Measurements from ENCODE around the gene SHE.

The SHE gene

DNA sequence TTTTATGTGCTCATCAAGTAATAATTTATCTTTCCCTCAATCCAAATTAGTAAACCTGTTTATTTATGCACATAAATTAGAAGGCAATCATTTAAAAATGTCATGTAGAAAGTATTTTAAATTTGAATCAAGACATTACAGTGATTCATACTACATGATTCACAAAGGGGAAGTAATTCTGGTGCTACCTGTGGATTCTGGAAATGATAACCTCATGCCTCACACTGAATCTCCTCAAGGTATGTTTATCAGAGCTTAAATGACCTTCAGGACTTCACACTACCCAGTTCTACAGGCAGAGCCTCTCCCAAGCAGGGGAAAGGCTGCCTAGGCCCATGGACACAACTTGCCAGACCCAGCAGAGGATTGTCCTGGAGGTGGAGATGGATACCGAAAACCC lies 25.4 kb downstream of the SHE start:
- no peak for DNase-seq

DNA sequence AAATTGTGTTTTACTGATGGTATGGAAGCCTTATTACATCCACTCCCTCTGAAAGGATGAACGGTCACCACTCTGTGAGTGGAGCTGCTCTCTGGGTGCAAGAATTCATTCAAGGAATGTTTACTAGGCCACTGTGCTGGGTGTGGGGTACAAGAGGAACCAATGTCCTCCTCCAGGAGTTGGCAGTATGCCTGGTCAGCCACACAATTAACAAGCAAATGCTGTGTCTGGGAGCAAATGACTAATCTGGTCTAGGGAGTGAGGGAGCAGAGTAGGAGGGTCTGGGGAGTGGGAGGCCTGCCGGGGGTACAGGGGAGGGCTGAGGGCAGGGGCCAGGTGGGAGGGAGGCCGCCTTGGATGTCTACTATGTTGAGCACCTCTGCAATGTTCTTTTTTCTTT lies 27.4 kb downstream of the SHE start:
- DNase-seq = no peak

DNA sequence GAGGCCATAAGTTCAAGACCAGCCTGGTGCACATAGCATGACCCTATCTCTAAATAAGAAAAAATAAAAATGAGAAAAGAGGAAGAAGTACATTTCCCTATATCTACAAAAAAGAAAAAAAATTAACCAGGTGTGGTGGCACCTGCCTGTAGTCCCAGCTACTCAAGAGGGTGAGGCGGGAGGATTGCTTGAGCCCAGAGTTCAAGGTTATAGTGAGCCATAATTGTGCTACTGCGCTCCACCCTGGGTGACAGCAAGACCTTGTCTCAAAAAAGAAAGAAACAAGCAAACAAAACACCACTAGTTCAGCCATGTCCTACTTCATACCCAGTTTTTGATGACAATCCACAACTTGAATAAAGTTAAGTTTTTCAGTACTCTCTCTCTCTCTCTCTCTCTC lies 30.9 kb downstream of the SHE start:
- no peak for DNase-seq

DNA sequence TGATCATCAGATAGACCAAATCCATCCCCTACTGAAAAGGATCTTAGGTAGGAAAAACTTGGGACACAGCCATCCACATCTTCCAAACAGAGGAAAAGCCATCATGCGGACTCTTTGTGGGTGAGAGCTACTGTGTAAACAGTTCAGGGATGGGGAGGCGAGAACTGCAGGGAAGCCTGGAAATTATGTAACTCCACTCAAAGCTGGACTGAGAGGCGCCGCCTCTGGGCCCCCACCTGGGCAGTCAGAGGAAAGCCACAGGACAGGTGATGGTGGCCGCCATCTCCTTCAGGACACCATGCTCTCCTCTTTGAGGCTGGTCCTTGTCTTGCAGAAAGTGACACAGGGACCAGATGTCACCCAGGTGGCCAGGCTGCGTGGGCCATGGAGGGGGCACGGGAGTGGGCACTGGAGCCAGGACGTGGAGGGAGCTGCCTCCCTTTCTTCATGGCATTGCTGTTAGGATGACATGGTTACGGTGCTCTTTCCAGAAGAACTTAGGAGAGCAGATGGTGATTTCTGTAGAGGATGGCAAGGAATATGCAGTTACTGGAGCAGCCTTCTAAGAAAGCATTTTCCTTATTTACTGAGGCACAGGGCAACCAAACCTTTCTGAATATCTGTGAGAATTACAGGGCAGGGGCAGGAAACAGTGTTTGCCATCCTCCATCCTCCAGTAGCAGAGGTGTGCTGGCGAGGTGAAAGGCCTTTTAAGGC lies 32.2 kb downstream of the SHE start:
- no peak for DNase-seq

DNA sequence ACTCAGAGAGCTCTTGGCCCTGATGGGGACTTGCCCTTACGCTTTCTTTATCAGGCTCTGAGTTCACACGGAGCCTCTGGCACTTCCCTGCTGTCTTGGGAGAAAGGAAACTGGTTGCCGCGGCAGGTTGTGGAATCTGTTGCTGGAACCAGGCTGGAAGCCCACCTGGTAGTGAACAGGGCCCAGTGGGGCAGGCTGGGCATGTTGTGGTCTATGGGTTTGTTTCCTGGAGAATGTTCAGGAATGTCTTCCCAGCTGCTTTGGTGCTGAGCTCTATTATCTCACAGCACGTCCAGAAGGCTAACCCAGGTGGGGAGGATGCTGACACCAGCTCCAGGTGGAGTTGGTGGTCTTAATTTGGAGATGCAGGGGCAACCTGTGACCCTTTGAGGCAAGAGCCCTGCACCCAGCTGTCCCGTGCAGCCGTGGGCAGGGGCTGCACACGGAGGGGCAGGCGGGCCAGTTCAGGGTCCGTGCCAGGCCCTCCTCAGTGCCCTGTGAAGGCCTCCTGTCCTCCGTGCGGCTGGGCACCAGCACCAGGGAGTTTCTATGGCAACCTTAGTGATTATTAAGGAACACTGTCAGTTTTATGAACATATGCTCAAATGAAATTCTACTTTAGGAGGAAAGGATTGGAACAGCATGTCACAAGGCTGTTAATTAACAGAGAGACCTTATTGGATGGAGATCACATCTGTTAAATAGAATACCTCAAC lies 33.5 kb downstream of the SHE start:
- DNase-seq = no peak

DNA sequence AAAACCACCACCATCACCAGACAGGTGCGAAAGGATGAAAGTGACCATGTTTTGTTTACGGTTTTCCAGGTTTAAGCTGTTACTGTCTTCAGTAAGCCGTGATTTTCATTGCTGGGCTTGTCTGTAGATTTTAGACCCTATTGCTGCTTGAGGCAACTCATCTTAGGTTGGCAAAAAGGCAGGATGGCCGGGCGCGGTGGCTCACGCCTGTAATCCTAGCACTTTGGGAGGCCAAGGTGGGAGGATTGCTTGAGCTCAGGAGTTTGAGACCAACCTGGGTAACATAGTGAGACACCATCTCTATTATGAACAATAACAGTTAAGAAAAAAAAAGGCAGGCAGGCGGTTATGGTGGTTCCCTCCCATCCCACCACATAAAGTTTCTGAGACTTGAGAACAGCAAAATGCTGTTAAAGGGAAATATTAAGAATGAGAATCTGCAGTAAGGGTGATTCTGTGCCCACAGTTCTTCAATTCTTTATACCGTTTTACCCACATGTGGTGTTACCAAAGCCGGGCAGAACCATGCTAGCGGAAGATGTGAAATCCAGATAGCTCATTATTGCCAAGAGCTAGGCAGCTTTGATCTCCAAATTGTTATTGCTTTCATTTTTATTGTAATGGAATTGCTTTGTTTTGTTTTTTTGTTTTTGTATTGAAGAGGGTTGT lies 34.6 kb downstream of the SHE start:
- DNase-seq = no peak

DNA sequence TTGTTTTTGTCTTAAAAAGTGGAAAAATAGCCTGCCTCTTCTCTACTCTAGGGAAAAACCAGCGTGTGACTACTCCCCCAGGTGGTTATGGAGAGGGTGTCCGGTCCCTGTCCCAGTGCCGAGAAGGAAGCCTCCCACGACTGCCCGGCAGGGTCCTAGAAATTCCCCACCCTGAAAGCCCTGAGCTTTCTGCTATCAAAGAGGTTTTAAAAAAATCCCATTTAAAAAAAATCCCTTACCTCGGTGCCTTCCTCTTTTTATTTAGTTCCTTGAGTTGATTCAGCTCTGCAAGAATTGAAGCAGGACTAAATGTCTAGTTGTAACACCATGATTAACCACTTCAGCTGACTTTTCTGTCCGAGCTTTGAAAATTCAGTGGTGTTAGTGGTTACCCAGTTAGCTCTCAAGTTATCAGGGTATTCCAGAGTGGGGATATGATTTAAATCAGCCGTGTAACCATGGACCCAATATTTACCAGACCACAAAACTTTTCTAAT lies 35.2 kb downstream of the SHE start:
- no peak for DNase-seq

DNA sequence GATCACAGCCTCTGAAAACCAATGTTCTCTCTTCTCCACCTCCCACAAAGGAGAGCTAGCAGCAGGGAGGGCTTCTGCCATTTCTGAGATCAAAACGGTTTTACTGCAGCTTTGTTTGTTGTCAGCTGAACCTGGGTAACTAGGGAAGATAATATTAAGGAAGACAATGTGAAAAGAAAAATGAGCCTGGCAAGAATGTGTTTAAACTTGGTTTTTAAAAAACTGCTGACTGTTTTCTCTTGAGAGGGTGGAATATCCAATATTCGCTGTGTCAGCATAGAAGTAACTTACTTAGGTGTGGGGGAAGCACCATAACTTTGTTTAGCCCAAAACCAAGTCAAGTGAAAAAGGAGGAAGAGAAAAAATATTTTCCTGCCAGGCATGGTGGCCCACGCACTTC lies 36.0 kb downstream of the SHE start:
- no peak for DNase-seq

DNA sequence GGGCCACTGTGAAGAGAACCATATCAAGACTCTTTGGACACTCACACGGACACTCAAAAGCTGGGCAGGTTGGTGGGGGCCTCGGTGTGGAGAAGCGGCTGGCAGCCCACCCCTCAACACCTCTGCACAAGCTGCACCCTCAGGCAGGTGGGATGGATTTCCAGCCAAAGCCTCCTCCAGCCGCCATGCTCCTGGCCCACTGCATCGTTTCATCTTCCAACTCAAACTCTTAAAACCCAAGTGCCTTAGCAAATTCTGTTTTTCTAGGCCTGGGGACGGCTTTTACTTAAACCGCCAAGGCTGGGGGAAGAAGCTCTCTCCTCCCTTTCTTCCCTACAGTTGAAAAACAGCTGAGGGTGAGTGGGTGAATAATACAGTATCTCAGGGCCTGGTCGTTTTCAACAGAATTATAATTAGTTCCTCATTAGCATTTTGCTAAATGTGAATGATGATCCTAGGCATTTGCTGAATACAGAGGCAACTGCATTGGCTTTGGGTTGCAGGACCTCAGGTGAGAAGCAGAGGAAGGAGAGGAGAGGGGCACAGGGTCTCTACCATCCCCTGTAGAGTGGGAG lies 36.5 kb downstream of the SHE start:
- DNase-seq = no peak

DNA sequence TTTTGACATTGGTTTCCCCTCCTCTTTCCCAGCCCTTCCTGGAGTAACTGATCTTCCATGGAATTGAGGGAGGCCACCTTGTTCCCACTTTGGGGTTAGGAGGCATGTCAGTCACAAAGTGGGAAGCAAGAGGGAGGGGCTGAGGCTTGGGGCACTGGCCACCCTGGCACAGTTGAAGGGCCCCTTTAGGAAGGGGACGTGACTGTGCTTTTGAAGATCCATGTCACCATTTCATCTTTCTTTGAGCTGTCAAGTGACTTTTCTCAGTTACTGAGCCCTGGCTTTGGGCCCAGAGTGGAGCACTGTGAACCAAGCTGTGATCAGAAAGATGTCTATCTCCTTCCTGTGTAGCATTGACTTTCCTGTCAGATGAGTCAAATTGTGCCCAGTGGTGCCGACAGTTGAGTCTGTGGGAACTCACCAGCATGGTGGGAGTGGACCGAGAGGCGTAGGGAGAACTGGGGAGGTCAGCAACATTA lies 38.7 kb downstream of the SHE start:
- peak; percentile 48 for DNase-seq

DNA sequence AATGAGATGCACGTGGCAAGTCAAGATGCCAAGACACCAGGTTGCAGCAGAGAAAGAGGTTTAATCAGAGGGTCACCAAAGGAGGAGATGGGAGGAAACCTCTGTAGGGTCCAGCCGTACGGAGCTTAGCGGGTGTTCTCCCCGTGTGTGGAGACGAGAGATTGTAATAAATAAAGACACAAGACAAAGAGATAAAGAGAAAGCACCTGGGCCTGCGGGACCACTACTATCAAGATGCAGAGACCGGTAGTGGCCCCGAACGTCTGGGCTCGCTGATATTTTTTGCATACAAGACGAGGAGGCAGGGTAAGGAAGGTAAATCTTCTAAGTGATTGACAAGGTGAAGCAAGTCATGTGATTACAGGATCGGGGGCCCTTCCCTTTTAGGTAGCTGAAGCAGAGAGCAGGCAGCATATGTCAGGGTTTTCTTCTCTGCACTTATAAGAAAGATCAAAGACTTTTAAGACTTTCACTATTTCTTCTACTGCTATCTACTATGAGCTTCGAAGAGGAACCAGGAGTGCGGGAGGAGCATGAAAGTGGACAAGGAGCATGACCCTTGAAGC lies 41.4 kb downstream of the SHE start:
- DNase-seq = no peak

DNA sequence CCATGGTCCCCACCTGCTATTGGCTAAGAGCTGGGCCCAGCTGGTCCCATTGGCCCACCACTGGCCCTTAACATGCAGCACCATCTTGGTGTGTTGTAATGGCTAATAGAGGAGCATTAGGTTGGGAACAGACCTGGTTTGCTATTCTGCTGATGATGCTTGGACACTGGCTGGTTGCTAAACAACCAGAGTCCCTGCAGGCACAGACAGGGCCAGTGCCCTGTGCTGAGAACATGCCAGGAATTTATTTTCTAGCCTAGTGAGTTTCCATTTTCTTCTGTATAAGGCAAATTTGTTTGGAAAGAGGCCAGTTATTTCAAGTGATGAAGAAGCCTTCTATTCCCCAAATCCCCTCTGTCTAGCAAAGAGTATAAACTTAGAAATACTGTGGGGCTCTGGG lies 43.1 kb downstream of the SHE start:
- DNase-seq = no peak

DNA sequence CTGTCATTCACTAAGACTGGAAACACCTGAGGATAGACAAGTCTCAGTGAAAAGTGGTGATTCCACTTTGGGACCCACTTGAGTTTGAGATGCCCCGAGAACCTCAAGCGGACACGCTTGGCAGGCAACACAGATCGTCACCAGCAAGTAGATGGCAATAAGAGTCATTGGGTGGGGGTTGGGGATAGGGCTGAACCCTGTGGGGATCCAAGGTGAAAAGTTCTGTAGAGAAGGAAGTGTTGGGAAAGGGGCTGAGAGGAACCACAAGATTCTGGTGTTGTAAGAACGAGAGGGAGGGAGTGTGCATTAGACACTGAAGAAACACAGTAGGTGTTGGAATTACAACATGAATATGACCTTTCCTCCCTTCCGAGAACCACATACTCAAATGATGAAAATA lies 45.6 kb downstream of the SHE start:
- no peak for DNase-seq

DNA sequence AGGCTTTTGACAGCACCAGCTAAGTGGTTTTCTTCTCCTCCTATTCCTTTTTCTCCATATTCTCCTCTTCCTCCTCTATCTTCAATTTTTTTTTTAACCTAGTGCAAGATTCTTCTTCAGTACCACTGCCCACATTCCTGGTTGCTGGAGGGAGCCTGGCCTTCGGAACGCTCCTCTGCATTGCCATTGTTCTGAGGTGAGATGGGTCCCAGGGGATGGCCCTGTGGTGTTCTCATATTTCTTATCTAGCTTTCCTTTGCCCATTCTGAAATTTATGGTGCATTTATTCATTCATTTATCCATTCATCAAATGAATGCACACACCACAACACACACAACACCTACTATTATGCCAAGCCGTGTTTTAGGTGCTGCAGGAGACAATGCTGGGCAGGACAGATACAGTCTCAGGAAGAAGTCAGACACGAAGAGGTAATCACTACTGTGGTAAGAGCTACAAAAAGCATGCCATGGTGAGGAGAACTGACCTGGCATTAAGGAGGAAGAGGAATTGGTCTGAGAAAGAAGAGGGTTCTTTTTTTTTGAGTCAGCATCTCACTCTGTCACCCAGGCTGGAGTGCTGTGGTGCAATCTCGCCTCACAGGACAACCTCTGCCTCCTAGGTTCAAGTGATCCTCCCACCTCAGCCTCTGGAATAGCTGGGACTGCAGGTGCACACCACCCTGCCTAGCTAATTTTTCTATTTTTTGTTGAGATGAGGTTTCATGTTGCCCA lies 47.7 kb downstream of the SHE start:
- no peak for DNase-seq

DNA sequence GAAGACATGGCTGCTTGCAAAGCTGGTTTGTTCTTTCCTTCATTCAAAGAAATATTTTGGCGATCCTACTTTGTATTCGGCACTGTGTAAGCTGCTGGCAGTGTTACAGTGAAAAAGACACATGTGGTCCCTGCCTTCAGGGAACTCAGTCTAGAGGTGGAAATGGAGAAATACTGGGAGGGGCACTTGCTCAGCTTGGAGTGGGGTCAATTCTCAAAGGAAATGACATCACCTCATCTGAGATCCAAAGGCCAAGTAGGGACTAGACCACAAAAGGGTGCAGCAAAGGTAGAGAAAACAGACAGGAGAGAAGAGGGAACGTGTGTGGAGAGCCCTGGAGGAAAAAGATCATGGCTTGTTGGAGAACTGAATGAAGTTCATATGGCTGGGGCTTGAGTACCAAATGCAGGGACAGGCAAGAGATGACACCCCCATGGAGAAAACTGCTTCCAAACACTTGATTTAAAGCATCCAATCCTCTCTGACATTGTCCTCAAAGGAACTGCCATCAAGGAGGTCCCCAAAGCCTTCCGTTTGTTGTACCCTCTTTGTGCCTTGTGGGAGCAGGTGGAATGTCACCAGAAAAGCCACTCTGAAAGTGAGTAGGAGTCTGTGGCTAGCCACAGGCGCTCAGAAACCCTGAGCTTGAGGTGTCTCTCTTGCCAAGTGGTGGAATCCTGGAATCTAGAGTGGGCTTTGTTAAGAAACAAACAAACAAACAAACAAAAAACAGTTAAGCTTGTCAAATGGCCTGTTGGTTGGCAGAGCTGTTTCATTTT lies 48.4 kb downstream of the SHE start:
- no peak for DNase-seq

DNA sequence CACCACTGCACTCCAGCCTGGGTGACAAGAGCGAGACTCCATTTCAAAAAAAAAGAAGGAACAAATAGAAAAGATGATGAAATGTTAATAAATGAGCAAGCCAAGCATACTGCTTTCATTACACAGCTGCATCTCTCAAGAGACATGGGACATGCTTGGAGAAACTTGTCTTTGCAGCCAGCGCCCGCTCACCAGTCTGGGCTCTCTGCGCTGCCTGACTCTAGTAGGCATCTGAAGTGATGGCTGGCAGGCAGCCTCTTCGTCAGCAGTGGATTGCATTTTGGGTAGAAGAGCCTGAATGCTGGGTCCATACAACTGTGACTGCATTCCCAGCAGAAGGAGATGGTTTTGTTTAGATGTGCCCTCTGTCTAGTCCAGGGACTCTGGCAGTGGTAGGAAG lies 49.1 kb downstream of the SHE start:
- no peak for DNase-seq

DNA sequence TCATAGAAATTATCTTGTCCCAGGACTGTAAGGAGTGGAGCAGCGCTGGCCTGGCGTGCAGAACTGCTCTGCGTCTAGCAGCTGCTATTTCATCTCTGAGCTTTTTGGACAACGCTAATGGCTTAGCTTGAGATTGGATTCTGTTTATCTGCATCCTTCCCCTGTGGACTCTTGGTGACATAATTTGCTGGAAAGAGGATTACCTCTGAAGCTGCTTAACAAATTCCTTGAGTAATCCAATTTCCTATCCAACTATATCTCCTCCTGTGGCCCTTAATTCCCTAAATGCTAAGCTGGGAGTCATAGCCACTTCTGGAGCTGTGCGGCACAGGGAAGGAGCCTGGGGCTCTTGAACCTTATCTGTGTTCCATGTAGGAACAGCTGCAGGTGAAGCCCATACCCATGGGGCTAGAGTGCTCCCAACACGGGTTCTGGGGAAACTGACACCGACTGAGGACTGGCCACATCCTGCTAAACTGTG lies 53.8 kb downstream of the SHE start:
- no peak for DNase-seq

DNA sequence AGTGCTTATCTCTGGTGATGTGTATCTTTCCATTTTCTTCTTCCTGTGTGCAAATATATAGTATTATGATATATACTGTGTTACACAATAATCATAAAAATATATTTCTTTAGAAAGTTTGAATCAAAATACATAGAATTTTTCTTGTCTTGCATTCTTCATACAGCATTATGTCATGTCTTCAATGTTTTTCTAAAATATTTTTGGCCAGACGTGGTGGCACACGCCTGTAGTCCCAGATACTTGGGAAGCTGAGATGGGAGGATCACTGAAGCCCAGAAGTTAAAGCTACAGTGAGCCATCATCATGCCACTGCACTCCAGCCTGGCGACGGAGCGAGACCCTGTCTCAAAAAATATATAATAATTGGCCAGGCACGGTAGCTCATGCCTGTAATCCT lies 55.4 kb downstream of the SHE start:
- DNase-seq = no peak

DNA sequence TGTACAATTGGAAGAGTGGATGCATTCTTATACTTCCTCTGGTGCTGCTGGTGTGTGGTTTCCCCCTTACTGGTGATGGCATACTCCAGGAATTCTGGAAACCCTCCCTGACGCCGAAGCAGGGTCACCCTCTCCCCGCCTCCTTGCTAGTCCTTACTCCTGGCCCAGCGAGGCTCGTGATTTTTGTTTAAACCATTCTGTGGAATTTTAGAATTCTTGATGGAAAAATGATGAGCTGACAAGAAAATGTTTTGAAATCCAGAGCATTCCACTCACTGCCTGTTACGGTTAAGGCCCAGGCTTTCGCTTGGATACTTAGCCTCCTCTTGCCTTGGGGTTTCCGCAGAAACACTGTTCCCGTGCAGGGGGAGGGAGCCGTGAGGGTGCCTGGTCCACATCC lies 55.9 kb downstream of the SHE start:
- DNase-seq = no peak

DNA sequence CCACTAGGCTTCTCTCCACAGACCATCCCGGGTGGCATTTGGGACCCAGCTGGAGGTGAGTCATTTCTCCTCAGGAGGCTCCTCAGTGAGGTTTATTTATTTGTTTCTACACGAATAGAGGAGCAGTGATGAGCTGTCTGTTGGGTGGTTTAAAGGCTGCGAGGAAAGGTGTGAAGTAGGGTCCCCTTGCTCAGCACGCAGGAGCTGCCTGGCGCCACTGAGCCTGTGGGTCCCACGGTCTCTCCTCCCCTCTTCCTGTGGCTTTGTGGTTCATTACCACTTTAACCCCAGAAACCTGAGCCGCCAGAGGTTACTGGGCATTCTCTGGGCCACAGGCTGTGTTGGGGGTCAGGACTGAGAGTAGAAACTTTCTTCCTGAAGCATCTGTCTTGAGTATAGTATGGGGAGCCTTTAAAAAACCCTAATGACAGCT lies 57.2 kb downstream of the SHE start:
- no peak for DNase-seq

DNA sequence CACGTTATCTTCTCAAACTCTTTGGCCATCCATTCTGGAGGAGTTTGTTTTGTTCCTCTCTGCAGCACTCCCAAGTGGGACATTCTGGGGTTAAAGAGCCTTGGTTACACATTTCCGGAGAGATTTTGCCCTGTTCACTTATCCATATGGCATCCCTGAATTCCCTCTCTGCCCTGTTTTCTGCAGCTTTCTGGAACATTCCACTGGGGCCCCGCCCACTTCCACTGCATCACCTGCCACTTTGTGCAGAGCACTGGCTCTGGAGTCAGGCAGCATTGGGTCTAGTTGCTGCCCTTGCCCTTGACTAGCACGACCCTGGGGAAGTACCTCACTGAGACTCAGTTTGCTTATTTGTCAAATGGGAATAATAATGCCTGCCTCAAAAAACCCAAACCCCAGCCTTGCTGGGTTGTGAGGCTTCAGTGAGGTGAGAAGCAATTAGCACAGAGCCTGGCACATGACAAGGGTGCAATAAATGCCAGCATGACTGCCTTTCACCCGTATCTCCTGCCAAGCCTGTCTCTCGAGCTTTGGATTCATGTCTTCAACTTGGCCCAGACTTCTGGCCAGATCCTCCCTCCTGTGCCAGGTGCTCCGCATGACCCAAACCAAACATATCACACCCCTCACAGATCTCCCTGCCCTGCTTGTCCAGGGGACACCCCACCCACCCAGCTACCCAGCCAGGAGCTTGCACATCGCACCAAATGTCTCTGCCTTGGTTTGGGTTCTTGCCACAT lies 58.8 kb downstream of the SHE start:
- DNase-seq = no peak

All from activated naive CD4-positive, alpha-beta T cell treated with anti-CD3 and anti-CD28 coated beads, Interleukin-2, amount 50 U/mL, for 16 hours (primary cell).